Activated CD8-positive, alpha-beta T cell treated with anti-CD3 and anti-CD28 coated beads for 36 hours (primary cell): ENCODE results near the gene MEG3. TPM values are rescaled to one million over a fixed set of nuclear protein-coding genes. Genes with fewer than 3 reads are reported as not detected.

Experiments
- ATAC-seq: fragments of 200-7000 bp; cut with Tn5 transposase; one replicate; pipeline ENCODE4 v1.10.0; 2021; ENCODE audit warnings: mild to moderate bottlenecking, moderate library complexity
- CTCF ChIA-PET: fragments of 350-600 bp; sonication (Branson Sonifier 250); formaldehyde crosslinking; loops from one replicate; lab custom pipeline; 2021; ENCODE audit warnings: antibody characterized with exemption; lab: Charles Lee
- POLR2A ChIA-PET: fragments of 350-600 bp; sonication (Branson Sonifier 250); formaldehyde crosslinking; loops from one replicate; lab custom pipeline; 2021; ENCODE audit warnings: antibody characterized with exemption; lab: Charles Lee
- DNase-seq: peaks from one replicate; pipeline ENCODE4 v3.0.0-alpha.2; 2020
- H3K27ac Mint-ChIP-seq: one replicate; pipeline ENCODE4 v1.8.0; 2021; ENCODE audit warnings: mild to moderate bottlenecking, mixed read lengths
- H3K27me3 Mint-ChIP-seq: one replicate; pipeline ENCODE4 v1.8.0; 2021; ENCODE audit warnings: mixed read lengths
- H3K36me3 Mint-ChIP-seq: one replicate; pipeline ENCODE4 v1.8.0; 2021; ENCODE audit warnings: low read depth, mixed read lengths
- H3K4me1 Mint-ChIP-seq: one replicate; pipeline ENCODE4 v1.8.0; 2021; ENCODE audit warnings: low read depth, mixed read lengths
- H3K4me3 Mint-ChIP-seq: one replicate; pipeline ENCODE4 v1.8.0; 2021; ENCODE audit warnings: mild to moderate bottlenecking, moderate library complexity, mixed read lengths
- H3K9me3 Mint-ChIP-seq: one replicate; pipeline ENCODE4 v1.8.0; 2021; ENCODE audit warnings: mixed read lengths
- CTCF ChIP-seq: fragments of 200-600 bp; IDR thresholded peaks from one replicate; pipeline ENCODE4 v1.8.0; 2022; ENCODE audit warnings: antibody characterized with exemption, mild to moderate bottlenecking
- intact Hi-C: fragments of 100-400 bp; cut with micrococcal nuclease; formaldehyde crosslinking; loops from one replicate; pipeline ENCODE4 v1.10.0; 2022
- total RNA-seq, 2 experiments: library from RNA; stranded (reverse); gene quantifications; one replicate each; pipeline ENCODE4 v1.2.3, GENCODE V29; 2021

Gene MEG3
- total RNA-seq, 2 experiments from 2014 or later = not detected

- no peak for TF ChIP-seq CTCF
- ChIA-PET POLR2A (no interaction called here), CTCF (no interaction called here)
- Mint-ChIP-seq H3K27ac (no peak overlapping the region), H3K9me3 (no peaks in the 10 kb centered on the region), H3K27me3 (no peaks in the 10 kb centered on the region), H3K4me1 (no peaks in the 10 kb centered on the region), H3K4me3 (no peak overlapping the region), H3K36me3 (no peaks in the 10 kb centered on the region)
- ATAC-seq (no peak), DNase-seq (no peak)
- intact Hi-C loops = no loop called here
Observed at GRCh38 chr14:100865682-100866591, 40.0 kb downstream of the MEG3 start.

DNA sequence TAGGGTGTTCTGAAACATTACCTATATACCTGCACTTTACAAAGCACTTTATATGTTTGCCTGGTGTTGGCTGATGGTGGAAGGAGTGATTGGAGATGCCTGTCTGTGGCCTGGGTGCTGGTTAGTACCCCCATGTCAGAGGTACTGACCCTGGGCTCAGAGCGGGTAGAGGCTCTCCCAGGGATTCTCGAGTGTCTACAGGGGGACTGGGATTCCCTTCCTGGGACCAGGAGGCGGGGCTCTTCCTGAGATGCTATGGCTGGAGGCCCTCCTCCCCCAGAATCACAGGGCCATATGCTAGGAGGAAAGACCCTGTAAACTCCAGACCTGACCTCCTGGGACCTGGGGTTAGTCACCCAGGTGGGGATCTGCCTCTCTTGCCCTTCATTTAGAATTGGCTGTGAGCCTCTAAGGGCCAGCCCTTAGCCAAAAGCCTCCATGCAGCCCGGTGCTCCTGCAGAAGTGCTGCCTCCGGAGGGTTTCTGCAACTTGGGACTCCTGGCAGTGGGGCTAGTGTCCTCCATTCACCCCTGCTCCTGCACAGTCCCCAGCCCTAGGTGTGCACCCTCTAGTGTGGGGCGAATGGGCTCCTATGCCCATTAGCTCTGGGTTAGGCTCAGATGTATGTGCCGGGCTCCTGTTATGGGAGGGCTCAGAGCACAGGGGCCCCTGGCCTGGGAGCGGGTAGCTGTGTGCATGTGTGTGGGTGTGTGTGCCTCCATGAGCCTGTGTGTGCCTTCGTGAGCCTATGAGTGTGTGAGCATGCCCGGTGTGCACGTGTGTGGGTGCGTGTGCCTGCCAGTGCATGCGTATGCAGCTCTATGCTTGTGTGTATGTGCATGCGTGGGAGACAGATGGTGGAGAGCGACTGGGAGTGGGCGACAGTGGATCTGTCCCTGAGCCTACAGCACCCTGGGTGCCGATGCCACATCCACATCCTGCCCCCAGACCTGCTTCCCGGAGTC is 41.0 kb downstream of the MEG3 start:
- Mint-ChIP-seq H3K9me3 (no peaks in the 10 kb centered on the region), H3K4me3 (no peak overlapping the region), H3K36me3 (no peaks in the 10 kb centered on the region), H3K27me3 (no peaks in the 10 kb centered on the region), H3K4me1 (no peaks in the 10 kb centered on the region), H3K27ac (no peak overlapping the region)
- no peak for DNase-seq
- ChIA-PET POLR2A (no interaction called here), CTCF (no interaction called here)
- intact Hi-C loops = no loop called here
- no peak for TF ChIP-seq CTCF
- ATAC-seq = no peak

DNA sequence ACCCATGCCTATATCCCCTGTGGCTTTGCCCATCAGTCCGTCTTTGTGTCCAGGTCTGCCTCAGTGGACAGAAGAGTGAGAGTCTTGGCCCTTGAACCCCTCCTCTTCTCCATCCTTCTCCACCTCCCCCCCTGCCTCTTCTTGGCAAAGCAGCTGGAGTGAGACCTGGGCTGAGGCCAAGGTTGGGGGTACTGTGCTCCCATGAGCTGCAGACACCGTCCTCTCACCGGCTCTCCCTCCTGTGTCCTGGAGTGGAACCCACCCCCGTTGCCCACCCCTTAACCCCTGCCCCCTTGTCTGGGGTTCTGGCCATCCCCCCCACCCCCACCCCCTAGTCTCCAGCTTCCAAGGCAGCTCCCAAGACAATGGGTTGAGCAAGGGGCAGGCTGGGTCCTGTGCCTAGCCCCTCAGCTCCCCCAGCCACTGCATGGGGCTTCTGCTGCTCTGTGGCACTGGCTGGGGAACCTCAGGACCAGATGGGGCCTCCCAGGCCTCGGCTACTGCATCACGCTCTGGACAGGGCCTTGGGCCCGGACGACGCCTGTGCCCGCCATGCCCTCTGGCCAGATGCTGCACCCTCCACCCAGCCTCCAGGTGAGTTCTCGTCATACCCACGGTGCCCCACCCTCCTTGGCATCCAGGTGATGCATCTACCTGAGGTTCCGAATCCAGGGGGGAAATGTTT is 41.9 kb downstream of the MEG3 start:
- peaks cover under 1% of the 10 kb centered on the region for H3K4me1 Mint-ChIP-seq

GRCh38 chr14:100868621-100869370 is 42.9 kb downstream of the MEG3 start:
- TF ChIP-seq CTCF = no peak
- no peak overlapping the region for H3K27ac Mint-ChIP-seq

More for the DNA sequence above, 41.9 kb downstream of the MEG3 start:
- intact Hi-C loops = no loop called here
- TF ChIP-seq CTCF = no peak
- no peak overlapping the region for H3K27ac Mint-ChIP-seq
- no peak overlapping the region for H3K4me3 Mint-ChIP-seq
- no peaks in the 10 kb centered on the region for H3K36me3 Mint-ChIP-seq
- DNase-seq (no peak), ATAC-seq (no peak)
- no peaks in the 10 kb centered on the region for H3K27me3 Mint-ChIP-seq
- ChIA-PET CTCF (no interaction called here), POLR2A (no interaction called here)
- peaks cover under 1% of the 10 kb centered on the region for H3K9me3 Mint-ChIP-seq

More at GRCh38 chr14:100868621-100869370, 42.9 kb downstream of the MEG3 start:
- no peak for ATAC-seq
- Mint-ChIP-seq H3K4me1 (peaks cover 3% of the 10 kb centered on the region), H3K9me3 (peaks cover 3% of the 10 kb centered on the region), H3K27me3 (no peaks in the 10 kb centered on the region), H3K4me3 (no peak overlapping the region), H3K36me3 (no peaks in the 10 kb centered on the region)
- DNase-seq = no peak
- intact Hi-C loops = no loop called here
- POLR2A ChIA-PET = no interaction called here
- CTCF ChIA-PET = no interaction called here
